ENCODE results near the gene PTGFR.

- TF ChIP-seq POLR2A (IDR thresholded peaks at IDR 0.05) (no peak), CTCF (IDR thresholded peaks at IDR 0.05) (no peak)
These were observed 56.3 kb downstream of the PTGFR start for GRCh38 chr1:78547081-78547480.

All from uterus (tissue), 2 donors.